Upper lobe of right lung (tissue), 1 donor: ENCODE measurements around the gene CLSTN3. TPM values are rescaled to one million over a fixed set of nuclear protein-coding genes. Genes with fewer than 3 reads are reported as not detected.

ENCODE experiments used
- ATAC-seq: fragments of 200-7000 bp; cut with Tn5 transposase; one replicate; pipeline ENCODE4 v1.9.1; 2020; ENCODE audit warnings: mild to moderate bottlenecking, moderate library complexity
- DNase-seq: peaks from one replicate; pipeline ENCODE4 v3.0.0-alpha.2; 2020
- H3K27ac ChIP-seq: fragments of 200-600 bp; one replicate; pipeline ENCODE4 v1.8.0; 2022
- H3K27me3 ChIP-seq: fragments of 200-600 bp; one replicate; pipeline ENCODE4 v1.8.0; 2022; ENCODE audit warnings: mild to moderate bottlenecking
- H3K36me3 ChIP-seq: fragments of 200-600 bp; one replicate; pipeline ENCODE4 v1.8.0; 2022
- H3K4me1 ChIP-seq: fragments of 200-600 bp; one replicate; pipeline ENCODE4 v1.8.0; 2022
- H3K4me3 ChIP-seq: fragments of 200-600 bp; one replicate; pipeline ENCODE4 v1.8.0; 2022; ENCODE audit warnings: mild to moderate bottlenecking
- H3K9me3 ChIP-seq: fragments of 200-600 bp; one replicate; pipeline ENCODE4 v1.8.0; 2022
- CTCF ChIP-seq: fragments of 200-600 bp; IDR thresholded peaks from one replicate; pipeline ENCODE4 v1.8.0; 2022; ENCODE audit warnings: antibody characterized with exemption
- intact Hi-C: fragments of 100-400 bp; cut with DNase I; formaldehyde crosslinking; loops from one replicate; pipeline ENCODE4 v1.11.0; 2022
- total RNA-seq: library from RNA; stranded (reverse); fragmentation: NEBNext Ultra II Directional; extraction: Animal tissue kit (Norgen Biotek cat#: 25700); gene quantifications from one replicate; pipeline ENCODE4 v1.2.1, GENCODE V29; 2021
- donor health status: DM: no; HTN: yes; CAD: no; lungs with severe emphysema.

The CLSTN3 gene
- total RNA-seq, 1 donor from 2014 or later = 48.2 TPM

DNA sequence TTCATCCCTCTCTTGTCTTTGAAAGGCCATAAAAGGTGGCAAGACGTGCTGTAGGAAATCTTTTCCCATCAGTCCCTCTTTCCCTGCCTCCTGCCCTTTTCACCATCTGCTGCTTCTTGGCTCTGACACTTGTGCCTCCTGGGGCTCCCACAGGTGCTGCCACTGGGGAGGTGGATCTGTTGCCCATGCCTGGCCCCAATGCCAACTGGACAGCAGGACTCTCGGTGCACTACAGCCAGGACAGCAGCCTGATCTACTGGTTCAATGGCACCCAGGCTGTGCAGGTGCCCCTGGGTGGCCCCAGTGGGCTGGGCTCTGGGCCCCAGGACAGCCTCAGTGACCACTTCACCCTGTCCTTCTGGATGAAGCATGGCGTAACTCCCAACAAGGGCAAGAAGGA, 6.5 kb downstream of the CLSTN3 start:
- peaks cover 34% of the 10 kb centered on the region for H3K36me3 ChIP-seq
- H3K4me1 ChIP-seq = no peaks in the 10 kb centered on the region
- no peaks in the 10 kb centered on the region for H3K9me3 ChIP-seq
- H3K27ac ChIP-seq = no peak overlapping the region
- intact Hi-C loops = no loop called here
- DNase-seq = no peak
- no peak for TF ChIP-seq CTCF
- ATAC-seq = no peak
- no peaks in the 10 kb centered on the region for H3K27me3 ChIP-seq
- H3K4me3 ChIP-seq = no peak overlapping the region

DNA sequence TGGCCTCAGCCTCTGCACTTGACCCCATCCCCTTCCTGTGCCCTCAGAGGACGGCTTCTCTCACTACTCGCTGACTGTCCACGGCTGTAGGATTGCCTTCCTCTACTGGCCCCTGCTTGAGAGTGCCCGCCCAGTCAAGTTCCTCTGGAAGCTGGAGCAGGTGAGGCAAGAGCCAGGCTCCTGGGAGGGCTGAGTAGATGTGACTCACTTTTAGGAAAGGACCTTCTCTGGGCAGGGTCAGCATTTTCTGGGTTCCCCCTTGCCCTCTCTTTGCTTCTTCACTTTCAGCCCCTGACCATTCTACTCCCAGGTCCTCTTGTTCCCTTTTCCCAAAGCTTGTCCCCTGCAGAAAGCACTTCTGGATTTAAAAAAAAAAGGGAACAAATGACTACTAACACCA, 7.7 kb downstream of the CLSTN3 start:
- no peak overlapping the region for H3K4me3 ChIP-seq
- ATAC-seq (peak; percentile 49), DNase-seq (no peak)
- H3K9me3 ChIP-seq = no peaks in the 10 kb centered on the region
- no peak overlapping the region for H3K27ac ChIP-seq
- H3K36me3 ChIP-seq = peaks cover 34% of the 10 kb centered on the region
- intact Hi-C loops = no loop called here
- H3K27me3 ChIP-seq = no peaks in the 10 kb centered on the region
- no peaks in the 10 kb centered on the region for H3K4me1 ChIP-seq
- TF ChIP-seq CTCF = no peak

GRCh38 chr12:7139200-7139599, 9.0 kb downstream of the CLSTN3 start:
- ATAC-seq (no peak), DNase-seq (no peak)
- Histone ChIP-seq H3K4me3 (no peak overlapping the region), H3K27me3 (no peaks in the 10 kb centered on the region), H3K36me3 (peaks cover 30% of the 10 kb centered on the region), H3K27ac (no peak overlapping the region), H3K4me1 (no peaks in the 10 kb centered on the region), H3K9me3 (no peaks in the 10 kb centered on the region)
- intact Hi-C loops = no loop called here
- TF ChIP-seq CTCF = no peak

GRCh38 chr12:7141351-7142005, 11.3 kb downstream of the CLSTN3 start:
- ATAC-seq (no peak), DNase-seq (no peak)
- Histone ChIP-seq H3K4me3 (no peak overlapping the region), H3K27me3 (no peaks in the 10 kb centered on the region), H3K36me3 (peaks cover 12% of the 10 kb centered on the region), H3K27ac (no peak overlapping the region), H3K9me3 (no peaks in the 10 kb centered on the region), H3K4me1 (no peaks in the 10 kb centered on the region)
- intact Hi-C loops = no loop called here
- no peak for TF ChIP-seq CTCF

GRCh38 chr12:7142056-7142644, 12.0 kb downstream of the CLSTN3 start:
- no peak overlapping the region for H3K4me3 ChIP-seq
- H3K36me3 ChIP-seq = peaks cover 10% of the 10 kb centered on the region
- H3K27me3 ChIP-seq = no peaks in the 10 kb centered on the region
- intact Hi-C loops = no loop called here
- peak; percentile 79 for DNase-seq
- no peaks in the 10 kb centered on the region for H3K9me3 ChIP-seq
- peak; percentile 77 for TF ChIP-seq CTCF
- H3K27ac ChIP-seq = no peak overlapping the region
- no peaks in the 10 kb centered on the region for H3K4me1 ChIP-seq
- ATAC-seq = peak; percentile 89
